HG03039 (cell line): Measurements from ENCODE around the gene IL3RA.

Experiments
- ATAC-seq: cut with Tn5 transposase; IDR thresholded peaks from one replicate; pipeline ENCODE4 v1.9.1; 2021; ENCODE audit warnings: mild to moderate bottlenecking, moderate library complexity; ENCODE audit not compliant: unreplicated experiment

IL3RA gene

GRCh38 chrX:1380672-1381233 is 44.2 kb downstream of the IL3RA start:
- no peak for ATAC-seq

GRCh38 chrX:1384658-1385252 is 48.2 kb downstream of the IL3RA start:
- ATAC-seq, result no peak

- ATAC-seq, result no peak
Measured at GRCh38 chrX:1385253-1386223, 49.0 kb downstream of the IL3RA start.

- no peak for ATAC-seq
Measured at GRCh38 chrX:1386338-1387127, 49.9 kb downstream of the IL3RA start.

- no peak for ATAC-seq
Measured at GRCh38 chrX:1387141-1387776, 50.7 kb downstream of the IL3RA start.

- ATAC-seq, result no peak
Measured at GRCh38 chrX:1388651-1389050, 52.1 kb downstream of the IL3RA start.

GRCh38 chrX:1389181-1389992 is 52.8 kb downstream of the IL3RA start:
- ATAC-seq, result no peak

GRCh38 chrX:1389993-1390285 is 53.4 kb downstream of the IL3RA start:
- no peak for ATAC-seq

GRCh38 chrX:1390621-1391369 is 54.2 kb downstream of the IL3RA start:
- no peak for ATAC-seq

- ATAC-seq, result no peak
Measured at GRCh38 chrX:1391370-1391706, 54.8 kb downstream of the IL3RA start.

- ATAC-seq, result peak; percentile 89
Measured at GRCh38 chrX:1391707-1392375, 55.3 kb downstream of the IL3RA start, which contains the start of gene SLC25A6. Gene SLC25A6, minus strand, starts transcription at chrX:1392113. Its CDS starts 104 bp downstream, at chrX:1392009.

GRCh38 chrX:1392376-1393068 is 55.9 kb downstream of the IL3RA start:
- peak; percentile 9 for ATAC-seq

GRCh38 chrX:1393871-1394615 is 57.5 kb downstream of the IL3RA start:
- ATAC-seq, result no peak

- ATAC-seq, result no peak
Measured at GRCh38 chrX:1394731-1395501, 58.3 kb downstream of the IL3RA start.

GRCh38 chrX:1395646-1396216 is 59.1 kb downstream of the IL3RA start:
- ATAC-seq, result no peak

- no peak for ATAC-seq
Measured at GRCh38 chrX:1397001-1397400, 60.4 kb downstream of the IL3RA start.
